HCT116 (cell line): Measurements from ENCODE around the gene ZNF507. TPM values are rescaled to one million over a fixed set of nuclear protein-coding genes. Genes with fewer than 3 reads are reported as not detected.

Experiments used
- ATAC-seq: fragments of 200-7000 bp; cut with Tn5 transposase; 2 replicates; pipeline ENCODE4 v1.9.1; 2020; ENCODE audit warnings: mild to moderate bottlenecking, moderate library complexity
- Bru-seq: library from RNA; stranded (reverse); fragments of 400-500 nt; gene quantifications from one replicate; lab custom pipeline; 2021; lab: Mats Ljungman, UMichigan
- BruChase-seq, 2 experiments: library from RNA; stranded (reverse); fragments of 400-500 nt; gene quantifications; one replicate each; lab custom pipeline; 2021; lab: Mats Ljungman, UMichigan
- BruUV-seq: library from RNA; stranded (reverse); fragments of 400-500 nt; replicated peaks from 2 replicates; lab custom pipeline; 2021; lab: Mats Ljungman, UMichigan
- CTCF ChIA-PET: fragments of 300-600 bp; sonication (Branson Sonifier 250); formaldehyde crosslinking; loops from one replicate; lab custom pipeline; 2021; ENCODE audit warnings: antibody characterized with exemption; lab: Charles Lee
- POLR2A ChIA-PET: fragments of 300-600, 350-600 bp; sonication (Branson Sonifier 250); formaldehyde crosslinking; loops from one replicate; lab custom pipeline; 2021; ENCODE audit warnings: antibody characterized with exemption; lab: Charles Lee
- RAD21 ChIA-PET, 2 experiments: fragments of 300-600 bp; sonication (Branson Sonifier 250); formaldehyde crosslinking; loops; one replicate each; lab custom pipeline; 2023; ENCODE audit warnings: low total read pairs in 2 of 2; ENCODE audit not compliant: uncharacterized antibody in 2 of 2, unreplicated experiment in 2 of 2, low non-redundant PET in 1 of 2; lab: Charles Lee
- DNase-seq: peaks from one replicate; pipeline ENCODE4 v3.0.0-alpha.2; 2010; ENCODE audit warnings: low read depth, low spot score
- H2AFZ ChIP-seq: fragments of 200-600 bp; shearing (Covaris generic), sonication (generic); 2 replicates; pipeline ENCODE4 v1.6.1; 2017; ENCODE audit warnings: low read depth, mixed run types, mixed read lengths, antibody characterized with exemption, low read length; ENCODE audit not compliant: poor library complexity, severe bottlenecking
- H3K27ac ChIP-seq: 2 replicates; pipeline ENCODE4 v1.5.1; 2012; ENCODE audit warnings: low read depth, low read length
- H3K27me3 ChIP-seq: fragments of 200-600 bp; sonication (generic); 2 replicates; pipeline ENCODE4 v1.6.1; 2016; ENCODE audit warnings: mixed run types, low read length, mixed read lengths; ENCODE audit not compliant: insufficient read depth
- H3K36me3 ChIP-seq, 2 experiments: fragments of 200-500 bp in 1 of 2; fragments of 200-600 bp in 1 of 2; sonication (Bioruptor generic) in 1 of 2; sonication (generic) in 1 of 2; 2 replicates each; pipeline versions ENCODE4 v1.5.1 to v1.6.1; 2014 to 2016; ENCODE audit warnings: low read length in 2 of 2, inconsistent platforms in 1 of 2, mixed read lengths in 1 of 2, mixed run types in 1 of 2; ENCODE audit not compliant: insufficient read depth in 2 of 2, control insufficient read depth in 1 of 2
- H3K4me1 ChIP-seq, 2 experiments: fragments of 200-600 bp in 1 of 2; sonication (generic) in 1 of 2; 2 replicates each; pipeline versions ENCODE4 v1.5.1 to v1.6.1; 2012 to 2017; ENCODE audit warnings: low read length in 2 of 2, inconsistent platforms in 1 of 2, mild to moderate bottlenecking in 1 of 2, mixed read lengths in 1 of 2, mixed run types in 1 of 2, moderate library complexity in 1 of 2; ENCODE audit not compliant: insufficient read depth in 2 of 2, control insufficient read depth in 1 of 2
- H3K4me2 ChIP-seq: fragments of 200-600 bp; sonication (generic); 2 replicates; pipeline ENCODE4 v1.6.1; 2017; ENCODE audit warnings: mixed run types, low read length, mixed read lengths
- H3K4me3 ChIP-seq, 2 experiments: fragments of 200-600 bp in 1 of 2; sonication (generic) in 1 of 2; replicated peaks in 1 of 2; 2 replicates each; pipeline ENCODE4 v1.5.1; 2011 to 2016; ENCODE audit warnings: low read length in 2 of 2, control low read depth in 1 of 2, low read depth in 1 of 2, mild to moderate bottlenecking in 1 of 2, mixed read lengths in 1 of 2, mixed run types in 1 of 2
- H3K79me2 ChIP-seq: fragments of 200-600 bp; sonication (generic); 2 replicates; pipeline ENCODE4 v1.6.1; 2017; ENCODE audit warnings: mild to moderate bottlenecking, mixed run types, low read length, moderate library complexity, mixed read lengths; ENCODE audit not compliant: insufficient read depth
- H3K9ac ChIP-seq: fragments of 200-600 bp; sonication (generic); 2 replicates; pipeline ENCODE4 v1.6.1; 2016; ENCODE audit warnings: low read length, mixed read lengths
- H3K9me2 ChIP-seq: fragments of 200-600 bp; sonication (generic), shearing (Covaris generic); 2 replicates; pipeline ENCODE4 v1.6.1; 2017; ENCODE audit warnings: mixed run types, mild to moderate bottlenecking, moderate library complexity; ENCODE audit not compliant: insufficient read depth
- H3K9me3 ChIP-seq, 2 experiments: fragments of 200-500 bp in 1 of 2; fragments of 200-600 bp in 1 of 2; sonication (Bioruptor generic) in 1 of 2; sonication (generic) in 1 of 2; 2 replicates each; pipeline ENCODE4 v1.6.1; 2014 to 2017; ENCODE audit warnings: low read length in 2 of 2, mixed read lengths in 2 of 2, inconsistent platforms in 1 of 2, low read depth in 1 of 2, mild to moderate bottlenecking in 1 of 2, mixed run types in 1 of 2, moderate library complexity in 1 of 2; ENCODE audit not compliant: control insufficient read depth in 1 of 2, insufficient read depth in 1 of 2
- H4K20me1 ChIP-seq: fragments of 200-600 bp; sonication (generic), shearing (Covaris generic); 2 replicates; pipeline ENCODE4 v1.6.1; 2017; ENCODE audit warnings: mixed run types, mild to moderate bottlenecking, moderate library complexity; ENCODE audit not compliant: insufficient read depth
- CBX3 ChIP-seq: IDR thresholded peaks from 2 replicates; pipeline ENCODE4 v1.6.1; 2012; ENCODE audit warnings: low read depth
- EGR1 ChIP-seq: IDR thresholded peaks from 2 replicates; pipeline ENCODE4 v1.6.1; 2012; ENCODE audit warnings: low read depth
- ELF1 ChIP-seq: IDR thresholded peaks from 2 replicates; pipeline ENCODE4 v1.6.1; 2012; ENCODE audit warnings: low read depth, borderline replicate concordance
- EZH2 ChIP-seq: fragments of 200-600 bp; sonication (generic); IDR thresholded peaks from 2 replicates; pipeline ENCODE4 v1.6.1; 2017; ENCODE audit warnings: antibody characterized with exemption, mixed run types
- EZH2phosphoT487 ChIP-seq: fragments of 200-600 bp; IDR thresholded peaks from 2 replicates; pipeline ENCODE4 v1.6.1; 2018; ENCODE audit warnings: antibody characterized with exemption, borderline replicate concordance
- FOSL1 ChIP-seq: IDR thresholded peaks from 2 replicates; pipeline ENCODE4 v1.6.1; 2012; ENCODE audit warnings: low read depth
- JUND ChIP-seq: IDR thresholded peaks from 2 replicates; pipeline ENCODE4 v1.6.1; 2012
- POLR2A ChIP-seq: IDR thresholded peaks from 2 replicates; pipeline ENCODE4 v1.7.0; 2011; ENCODE audit warnings: borderline replicate concordance; ENCODE audit not compliant: insufficient read depth, insufficient read length; ENCODE audit errors: extremely low read depth
- POLR2AphosphoS5 ChIP-seq: IDR thresholded peaks from 2 replicates; pipeline ENCODE4 v1.6.1; 2011; ENCODE audit warnings: mild to moderate bottlenecking, low read depth, low read length, moderate library complexity
- RAD21 ChIP-seq: IDR thresholded peaks from 2 replicates; pipeline ENCODE4 v1.6.1; 2012; ENCODE audit warnings: low read depth, mild to moderate bottlenecking
- REST ChIP-seq: IDR thresholded peaks from 2 replicates; pipeline ENCODE4 v1.6.1; 2012; ENCODE audit warnings: low read depth
- SIN3A ChIP-seq: IDR thresholded peaks from 2 replicates; pipeline ENCODE4 v1.6.1; 2012; ENCODE audit warnings: low read depth
- SP1 ChIP-seq: IDR thresholded peaks from 2 replicates; pipeline ENCODE4 v1.6.1; 2012; ENCODE audit warnings: low read depth
- SRF ChIP-seq: IDR thresholded peaks from 2 replicates; pipeline ENCODE4 v1.6.1; 2012; ENCODE audit warnings: low read depth
- YY1 ChIP-seq: IDR thresholded peaks from 2 replicates; pipeline ENCODE4 v1.6.1; 2011; ENCODE audit warnings: low read length, low read depth, moderate library complexity, mild to moderate bottlenecking; ENCODE audit not compliant: insufficient replicate concordance; ENCODE audit errors: extremely low read depth
- ZBTB33 ChIP-seq: IDR thresholded peaks from 2 replicates; pipeline ENCODE4 v1.6.1; 2011; ENCODE audit warnings: mild to moderate bottlenecking, low read length, moderate library complexity; ENCODE audit not compliant: insufficient replicate concordance; ENCODE audit errors: extremely low read depth
- ZFX ChIP-seq: fragments of 450-650 bp; IDR thresholded peaks from 2 replicates; pipeline ENCODE4 v1.6.1; 2017
- intact Hi-C: fragments of 100-400 bp; cut with micrococcal nuclease; formaldehyde crosslinking; loops from 2 replicates; pipeline ENCODE4 v1.10.0; 2022
- long read RNA-seq: library from polyadenylated mRNA; unstranded; transcript quantifications from one replicate; pipeline ENCODE4 v2.0.0, GENCODE V29; 2021; ENCODE audit not compliant: unreplicated experiment
- polyA plus RNA-seq: library from polyadenylated mRNA; unstranded; fragments of >200 nt; gene quantifications from 2 replicates; pipeline ENCODE4 v1.2.1, GENCODE V29; 2012; ENCODE audit warnings: missing spikeins
- total RNA-seq: library from RNA; stranded (reverse); gene quantifications from one replicate; pipeline ENCODE4 v1.2.1, GENCODE V29; 2021; ENCODE audit not compliant: unreplicated experiment
- TF ChIP-seq, protein P1 (sequence below): IDR thresholded peaks from 2 replicates; pipeline ENCODE4 v1.6.1; 2012
- TF ChIP-seq, protein P2 (sequence below): IDR thresholded peaks from 2 replicates; pipeline ENCODE4 v1.6.1; 2012

Gene ZNF507
- total RNA-seq (27.4 TPM), Bru-seq, nascent RNA (percentile 92 among the genes with signal in this experiment), BruChase-seq, experiment 1, labeled RNA remaining after a 6-hour chase (percentile 83 among the genes with signal in this experiment), BruChase-seq, experiment 2, labeled RNA remaining after a 2-hour chase (percentile 94 among the genes with signal in this experiment)
- 8.1 and 10.3 TPM in 2 replicates for polyA plus RNA-seq
- long read RNA-seq, partial matches to known transcripts, result 13 of 19 reads
- long read RNA-seq, other reads (novel, unspliced or antisense), result 3 of 19 reads

DNA sequence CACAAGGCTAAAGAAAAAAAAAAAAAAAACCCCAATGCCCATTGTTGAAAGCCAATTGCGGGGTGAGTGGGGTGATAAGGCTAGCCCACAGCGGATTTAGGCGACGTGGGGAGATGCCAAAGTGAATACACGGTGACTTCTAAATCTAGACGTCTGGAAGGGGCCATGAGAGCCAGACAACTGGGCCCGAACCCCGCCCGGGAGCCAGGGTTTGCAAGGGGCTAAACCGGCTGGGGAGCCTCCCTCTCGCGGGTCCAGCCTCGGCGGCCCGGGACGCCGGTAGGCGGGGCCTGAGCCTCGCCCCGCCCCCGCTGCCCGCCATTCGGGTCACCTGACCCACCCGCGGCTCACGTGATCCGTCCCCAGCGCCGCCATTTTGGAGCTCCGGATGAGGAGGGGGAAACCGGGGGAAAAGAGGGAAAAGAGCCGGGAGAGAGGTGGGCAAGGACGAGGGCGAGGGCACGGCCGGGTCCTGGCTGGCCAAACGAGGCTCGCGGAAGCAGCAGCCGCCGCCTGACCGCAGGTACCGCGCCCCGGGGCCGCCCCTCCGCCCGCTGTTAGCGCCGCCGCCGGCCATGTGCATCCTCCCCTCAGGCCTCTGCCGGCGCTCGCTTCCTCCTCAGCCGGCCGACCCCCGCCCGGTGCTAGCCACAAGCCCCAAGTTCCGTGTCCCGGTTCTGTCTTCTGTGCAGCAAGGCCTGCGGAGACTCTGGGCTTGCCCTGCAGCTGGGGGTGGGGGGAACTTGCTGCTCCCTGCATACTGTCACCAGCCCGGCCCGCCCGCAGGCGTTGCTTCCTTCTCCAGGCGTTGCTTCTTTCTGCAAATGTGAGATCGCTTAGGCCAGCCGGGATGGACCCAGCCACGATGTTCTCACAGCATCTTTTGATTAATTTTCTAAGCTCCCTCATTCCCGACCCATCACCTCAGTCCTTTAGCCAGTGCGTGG is at the start of gene ZNF507:
TSS of gene ZNF507 (plus strand) at position 350 of the 947 bp plus-strand sequence. CDS start 7,221 bp downstream, outside the sequence.
- Histone ChIP-seq H2AFZ (peak within 1 kb of the TSS; percentile 82), H3K4me3 (peak within 1 kb of the TSS; percentile 81 to 95), H4K20me1 (no peaks in the 10 kb centered on the region), H3K9me2 (no peaks in the 10 kb centered on the region), H3K79me2 (peaks cover 50% of the 10 kb centered on the region), H3K36me3 (peaks cover 14 to 16% of the 10 kb centered on the region in 2 experiments; a peak in 2 of 4 replicates), H3K9ac (peak within 1 kb of the TSS; percentile 82), H3K4me1 (peaks cover 19 to 32% of the 10 kb centered on the region in 2 experiments), H3K27me3 (no peaks in the 10 kb centered on the region), H3K4me2 (peak within 1 kb of the TSS; percentile 80), H3K9me3 (no peaks in the 10 kb centered on the region), H3K27ac (peak within 1 kb of the TSS; percentile 84)
- ChIA-PET RAD21 (no interaction called here), POLR2A (interaction anchor here (0.6 kb wide), 1 partner anchor 180 kb away, joined by 3 read pairs; no protein-coding TSS in a partner anchor), CTCF (interaction anchor here (0.6 to 0.7 kb wide), 2 partner anchors 9 to 972 kb away, joined by 3 to 4 read pairs; no protein-coding TSS in a partner anchor)
- DNase-seq (peak; percentile 47), ATAC-seq (peak; percentile 89)
- intact Hi-C loops, result no loop called here
- no TSS peak for BruUV-seq
- TF ChIP-seq REST (no peak), YY1 (peak; percentile 95), POLR2AphosphoS5 (peak; percentile 57), SIN3A (peak; percentile 55; the same call in 1 of the 2 replicates), ZBTB33 (no peak), SP1 (0 out of 2 replicates have a peak, but pooled peaks have one; percentile 15), EGR1 (peak; percentile 70), EZH2phosphoT487 (no peak), POLR2A (peak; percentile 31), ZFX (peak; percentile 96), ELF1 (no peak), RAD21 (no peak), CBX3 (no peak), EZH2 (no peak), FOSL1 (no peak), JUND (no peak), SRF (no peak)
- TF ChIP-seq, protein P1, sequence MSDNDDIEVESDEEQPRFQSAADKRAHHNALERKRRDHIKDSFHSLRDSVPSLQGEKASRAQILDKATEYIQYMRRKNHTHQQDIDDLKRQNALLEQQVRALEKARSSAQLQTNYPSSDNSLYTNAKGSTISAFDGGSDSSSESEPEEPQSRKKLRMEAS, result peak; percentile 87
- TF ChIP-seq, protein P2, sequence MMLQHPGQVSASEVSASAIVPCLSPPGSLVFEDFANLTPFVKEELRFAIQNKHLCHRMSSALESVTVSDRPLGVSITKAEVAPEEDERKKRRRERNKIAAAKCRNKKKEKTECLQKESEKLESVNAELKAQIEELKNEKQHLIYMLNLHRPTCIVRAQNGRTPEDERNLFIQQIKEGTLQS, result no peak
